Keratinocyte (primary cell): Measurements from ENCODE around the gene DENND4B. TPM values are rescaled to one million over a fixed set of nuclear protein-coding genes. Genes with fewer than 3 reads are reported as not detected.

Experiments
- DNase-seq: peaks from one replicate; pipeline ENCODE4 v3.0.0-alpha.2; 2011; ENCODE audit warnings: low read depth, missing footprints, low spot score
- FAIRE-seq: peaks from 2 replicates; lab custom pipeline; 2011; peaks lifted over from hg19 to GRCh38; lab: Jason Lieb, UNC
- H2AFZ ChIP-seq: 2 replicates; pipeline ENCODE4 v1.6.0; 2012; ENCODE audit warnings: low read length, control low read depth, inconsistent platforms; ENCODE audit not compliant: control insufficient read depth
- H3K27ac ChIP-seq: 2 replicates; pipeline ENCODE4 v1.5.1; 2011; ENCODE audit warnings: low read length; ENCODE audit not compliant: control insufficient read depth, insufficient read depth
- H3K27me3 ChIP-seq: 3 replicates; pipeline ENCODE4 v1.6.0; 2011; ENCODE audit warnings: low read length; ENCODE audit not compliant: control insufficient read depth, insufficient read depth; ENCODE audit errors: extremely low read depth
- H3K36me3 ChIP-seq, 2 experiments: 2 replicates in 1 of 2; 3 replicates in 1 of 2; pipeline ENCODE4 v1.5.1; 2011; ENCODE audit warnings: low read length in 2 of 2, mild to moderate bottlenecking in 1 of 2; ENCODE audit not compliant: control insufficient read depth in 2 of 2, insufficient read depth in 2 of 2; ENCODE audit errors: extremely low read depth in 1 of 2
- H3K4me1 ChIP-seq: 3 replicates; pipeline ENCODE4 v1.5.1; 2011; ENCODE audit warnings: low read length; ENCODE audit not compliant: control insufficient read depth, insufficient read depth; ENCODE audit errors: extremely low read depth
- H3K4me2 ChIP-seq: 3 replicates; pipeline ENCODE4 v1.6.0; 2011; ENCODE audit warnings: low read depth, low read length; ENCODE audit not compliant: control insufficient read depth, insufficient read depth; ENCODE audit errors: extremely low read depth
- H3K4me3 ChIP-seq, 3 experiments: fragments of 200-600 bp in 1 of 3; sonication (generic) in 1 of 3; 2 replicates in 2 of 3; 3 replicates in 1 of 3; pipeline ENCODE4 v1.5.1; 2011 to 2016; ENCODE audit warnings: low read length in 3 of 3, mild to moderate bottlenecking in 3 of 3, control low read depth in 2 of 3, inconsistent platforms in 1 of 3, low read depth in 1 of 3, mixed read lengths in 1 of 3, mixed run types in 1 of 3, moderate library complexity in 1 of 3; ENCODE audit not compliant: control insufficient read depth in 2 of 3, insufficient read depth in 2 of 3; ENCODE audit errors: extremely low read depth in 1 of 3
- H3K79me2 ChIP-seq: 2 replicates; pipeline ENCODE4 v1.6.0; 2012; ENCODE audit warnings: low read length; ENCODE audit not compliant: control insufficient read depth, insufficient read depth
- H3K9ac ChIP-seq: 3 replicates; pipeline ENCODE4 v1.6.0; 2011; ENCODE audit warnings: low read length; ENCODE audit not compliant: control insufficient read depth, insufficient read depth; ENCODE audit errors: extremely low read depth
- H3K9me1 ChIP-seq: 3 replicates; pipeline ENCODE4 v1.6.0; 2011; ENCODE audit warnings: low read length; ENCODE audit not compliant: control insufficient read depth, insufficient read depth; ENCODE audit errors: extremely low read depth
- H3K9me3 ChIP-seq: 2 replicates; pipeline ENCODE4 v1.5.1; 2012; ENCODE audit warnings: low read depth, low read length; ENCODE audit not compliant: control insufficient read depth
- H4K20me1 ChIP-seq: 3 replicates; pipeline ENCODE4 v1.6.0; 2011; ENCODE audit warnings: low read length; ENCODE audit not compliant: control insufficient read depth, insufficient read depth; ENCODE audit errors: extremely low read depth
- CTCF ChIP-seq, 3 experiments: IDR thresholded peaks in 1 of 3; conservative IDR thresholded peaks in 1 of 3; optimal IDR thresholded peaks in 1 of 3; 2 replicates in 2 of 3; 3 replicates in 1 of 3; pipeline versions ENCODE3 to v1.5.1; 2011; ENCODE audit warnings: low read length in 3 of 3, mild to moderate bottlenecking in 3 of 3, moderate library complexity in 2 of 3, control low read depth in 1 of 3, inconsistent platforms in 1 of 3; ENCODE audit not compliant: insufficient read depth in 2 of 3; ENCODE audit errors: extremely low read depth in 1 of 3
- EZH2 ChIP-seq: IDR thresholded peaks from one replicate; pipeline ENCODE4 v1.6.1; 2012; ENCODE audit warnings: inconsistent platforms, mild to moderate bottlenecking, low read length, moderate library complexity
- dilution Hi-C: fragments of 300-500 bp; cut with MboI; formaldehyde crosslinking; loops from one replicate; pipeline ENCODE4 v1.7.0; 2020; ENCODE audit warnings: low sequenced_read_pairs; ENCODE audit not compliant: extremely low pct_ligation_motif_present
- polyA plus RNA-seq, 5 experiments: library from polyadenylated mRNA; depleted of rRNA in 3 of 5; stranded (reverse) in 3 of 5; stranded (forward) in 1 of 5; unstranded in 1 of 5; fragments of >200 nt; gene quantifications; 1 replicate in 1 of 5; 2 replicates in 3 of 5; 3 replicates in 1 of 5; pipeline versions ENCODE4 v1.2.1 to v1.2.3, GENCODE V29; 2011 to 2012; ENCODE audit warnings: missing spikeins in 2 of 5, low read depth in 1 of 5, low replicate concordance in 1 of 5

Gene DENND4B
- polyA plus RNA-seq, 1 donor (not counting 4 experiments of a cell fraction or from before 2014, with no cell fraction given), result 7.9 TPM

- peaks cover 24% of the 10 kb centered on the region for H3K79me2 ChIP-seq
- dilution Hi-C loops, result no loop called here
Measured at GRCh38 chr1:153963030-153963849, 16.7 kb upstream of the DENND4B start, which contains the start of gene SLC39A1. Gene SLC39A1, minus strand, starts transcription at chr1:153963537. Its CDS starts 822 bp downstream, at chr1:153962715.

GRCh38 chr1:153962088-153963029 is 15.8 kb upstream of the DENND4B start:
- H3K9ac ChIP-seq, result peak overlapping the region; percentile 89
- H3K4me2 ChIP-seq, result peak overlapping the region; percentile 94
- no peaks in the 10 kb centered on the region for H3K9me3 ChIP-seq
- H3K36me3 ChIP-seq, result peaks cover 3 to 22% of the 10 kb centered on the region in 2 experiments
- H3K4me3 ChIP-seq, result peak overlapping the region; percentile 64 to 96 (median 69)
- H4K20me1 ChIP-seq, result no peaks in the 10 kb centered on the region
- H3K9me1 ChIP-seq, result no peaks in the 10 kb centered on the region
- TF ChIP-seq CTCF (optimal IDR thresholded peaks at IDR 0.05 in 1 of 3, IDR thresholded peaks at IDR 0.05 in 1 of 3, conservative IDR thresholded peaks at IDR 0.05 in 1 of 3; ENCODE audit: extremely low read depth in 1 of 3, insufficient read depth in 2 of 3, low read length in 3 of 3) (no peak), EZH2 (no peak)
- dilution Hi-C loops, result no loop called here
- H3K79me2 ChIP-seq, result peaks cover 33% of the 10 kb centered on the region
- peak overlapping the region; percentile 95 for H3K27ac ChIP-seq
- H3K4me1 ChIP-seq, result peaks cover 43% of the 10 kb centered on the region
- DNase-seq (no peak), FAIRE-seq (no peak)
- no peaks in the 10 kb centered on the region for H3K27me3 ChIP-seq
- no peak overlapping the region for H2AFZ ChIP-seq

More at GRCh38 chr1:153963030-153963849, 16.7 kb upstream of the DENND4B start, which contains the start of gene SLC39A1:
- Histone ChIP-seq H3K4me3 (peak within 1 kb of the TSS; percentile 64 to 96 (median 69)), H3K9me3 (no peaks in the 10 kb centered on the region), H3K27me3 (no peaks in the 10 kb centered on the region), H3K4me2 (peak within 1 kb of the TSS; percentile 94), H3K36me3 (peaks cover 3 to 22% of the 10 kb centered on the region in 2 experiments), H3K4me1 (peaks cover 42% of the 10 kb centered on the region), H4K20me1 (no peaks in the 10 kb centered on the region), H2AFZ (peak within 1 kb of the TSS; percentile 73), H3K9ac (peak within 1 kb of the TSS; percentile 89), H3K27ac (peak within 1 kb of the TSS; percentile 95), H3K9me1 (no peaks in the 10 kb centered on the region)
- peak; percentile 23 for FAIRE-seq
- TF ChIP-seq EZH2, result no peak
- no peak for TF ChIP-seq CTCF (optimal IDR thresholded peaks at IDR 0.05 in 1 of 3, IDR thresholded peaks at IDR 0.05 in 1 of 3, conservative IDR thresholded peaks at IDR 0.05 in 1 of 3; ENCODE audit: extremely low read depth in 1 of 3, insufficient read depth in 2 of 3, low read length in 3 of 3)
- peak; percentile 89 for DNase-seq
